Activated naive CD4-positive, alpha-beta T cell (primary cell): ENCODE results near the gene OR6V1.
"Not testable (repeated sequence)": the region's sequence is repeated elsewhere in the genome, so short reads cannot be mapped to it uniquely, and the experiment has no call there.

Experiments used
- DNase-seq, 4 experiments: peaks; one replicate each; lab custom pipeline; 2025; lab: John Stamatoyannopoulos, UW

OR6V1 gene

GRCh38 chr7:143042790-143043271 lies 9.3 kb upstream of the OR6V1 start:
- no peak for DNase-seq

GRCh38 chr7:143043391-143043790 lies 8.8 kb upstream of the OR6V1 start:
- DNase-seq = no peak

- DNase-seq = no peak
Measured at GRCh38 chr7:143046426-143046851, 5.7 kb upstream of the OR6V1 start.

GRCh38 chr7:143047326-143047725 lies 4.8 kb upstream of the OR6V1 start:
- no peak for DNase-seq

- no peak for DNase-seq
Measured at GRCh38 chr7:143048827-143049226, 3.3 kb upstream of the OR6V1 start.

GRCh38 chr7:143049362-143049761 lies 2.8 kb upstream of the OR6V1 start:
- no peak for DNase-seq

- DNase-seq = no peak
Measured at GRCh38 chr7:143050931-143051330, 1.2 kb upstream of the OR6V1 start.

- no peak for DNase-seq
Measured at GRCh38 chr7:143054621-143055020, 2.5 kb downstream of the OR6V1 start.

- no peak for DNase-seq
Measured at GRCh38 chr7:143055754-143056153, 3.6 kb downstream of the OR6V1 start.

- no peak for DNase-seq
Measured at GRCh38 chr7:143063741-143064140, 11.6 kb downstream of the OR6V1 start.

GRCh38 chr7:143068446-143068845 lies 16.3 kb downstream of the OR6V1 start:
- no peak for DNase-seq

GRCh38 chr7:143069912-143070500 lies 17.9 kb downstream of the OR6V1 start:
- DNase-seq = no peak

- DNase-seq = no peak
Measured at GRCh38 chr7:143073556-143073955, 21.4 kb downstream of the OR6V1 start.

GRCh38 chr7:143074141-143074540 lies 22.0 kb downstream of the OR6V1 start:
- DNase-seq = no peak

GRCh38 chr7:143085109-143085508 lies 33.0 kb downstream of the OR6V1 start:
- no peak for DNase-seq

GRCh38 chr7:143085610-143086009 lies 33.5 kb downstream of the OR6V1 start:
- not testable (repeated sequence) for DNase-seq

GRCh38 chr7:143088549-143089231 lies 36.5 kb downstream of the OR6V1 start:
- DNase-seq = not testable (repeated sequence)

- no peak for DNase-seq
Measured at GRCh38 chr7:143096146-143096545, 44.0 kb downstream of the OR6V1 start.

GRCh38 chr7:143099579-143099978 lies 47.4 kb downstream of the OR6V1 start:
- DNase-seq = not testable (repeated sequence)
